ENCODE results near the gene BID. TPM values are rescaled to one million over a fixed set of nuclear protein-coding genes. Genes with fewer than 3 reads are reported as not detected.

Gene BID
- total RNA-seq, 1 experiment from 2014 or later: 58.2 TPM

GRCh38 chr22:17712441-17712840 lies 61.8 kb downstream of the BID start:
- ChIA-PET RAD21 (ENCODE audit: low non-redundant PET in 1 of 2, low total read pairs in 2 of 2, uncharacterized antibody in 2 of 2, unreplicated experiment in 2 of 2) (no interaction called here), CTCF (interaction anchor here (0.8 kb wide), 1 partner anchor 154 kb away, joined by 3 read pairs; no protein-coding TSS in a partner anchor), POLR2A (no interaction called here)
- DNase-seq (ENCODE audit: low read depth, low spot score) (no peak), ATAC-seq (no peak)
- Histone ChIP-seq H3K9ac (ENCODE audit: low read length) (no peak overlapping the region), H3K4me1 (ENCODE audit: control insufficient read depth in 1 of 2, insufficient read depth in 2 of 2, low read length in 2 of 2) (no peaks in the 10 kb centered on the region), H3K36me3 (ENCODE audit: control insufficient read depth in 1 of 2, insufficient read depth in 2 of 2, low read length in 2 of 2) (no peaks in the 10 kb centered on the region), H3K9me3 (ENCODE audit: control insufficient read depth in 1 of 2, insufficient read depth in 1 of 2, low read depth in 1 of 2, low read length in 2 of 2) (no peaks in the 10 kb centered on the region), H2AFZ (ENCODE audit: low read depth, low read length, poor library complexity, severe bottlenecking) (no peak overlapping the region), H4K20me1 (ENCODE audit: insufficient read depth) (no peaks in the 10 kb centered on the region), H3K9me2 (ENCODE audit: insufficient read depth) (no peaks in the 10 kb centered on the region), H3K27me3 (ENCODE audit: insufficient read depth, low read length) (no peaks in the 10 kb centered on the region), H3K4me3 (replicated peaks in 1 of 2; ENCODE audit: low read depth in 1 of 2, low read length in 2 of 2) (no peak overlapping the region), H3K27ac (ENCODE audit: low read depth, low read length) (no peak overlapping the region), H3K4me2 (ENCODE audit: low read length) (no peak overlapping the region), H3K79me2 (ENCODE audit: insufficient read depth, low read length) (0 out of 2 replicates have a peak, but pooled peaks cover 3% of the 10 kb centered on the region)
- intact Hi-C loops (cut with micrococcal nuclease): no loop called here
- TF ChIP-seq JUND (IDR thresholded peaks at IDR 0.05): no peak
- TF ChIP-seq EZH2 (IDR thresholded peaks at IDR 0.05): no peak
- TF ChIP-seq SIN3A (IDR thresholded peaks at IDR 0.05; ENCODE audit: low read depth): no peak
- no peak for TF ChIP-seq CTCF (IDR thresholded peaks at IDR 0.05 in 2 of 3, conservative IDR thresholded peaks at IDR 0.05 in 1 of 3; ENCODE audit: borderline replicate concordance in 1 of 3, insufficient read depth in 1 of 3, low read depth in 2 of 3, low read length in 2 of 3)
- TF ChIP-seq SP1 (IDR thresholded peaks at IDR 0.05; ENCODE audit: low read depth): no peak
- TF ChIP-seq YY1 (IDR thresholded peaks at IDR 0.05; ENCODE audit: extremely low read depth, insufficient replicate concordance, low read depth, low read length): no peak
- TF ChIP-seq POLR2AphosphoS5 (IDR thresholded peaks at IDR 0.05; ENCODE audit: low read depth, low read length): no peak
- no peak for TF ChIP-seq REST (IDR thresholded peaks at IDR 0.05; ENCODE audit: low read depth)
- no peak for TF ChIP-seq ZFX (IDR thresholded peaks at IDR 0.05)
- TF ChIP-seq TCF7L2 (IDR thresholded peaks at IDR 0.05; ENCODE audit: borderline replicate concordance, extremely low read depth, insufficient read depth, insufficient read length): no peak
- BruUV-seq (replicated peaks): no TSS peak
